Measurements from ENCODE around the gene TEKTIP1.

- TF ChIP-seq, protein P1, sequence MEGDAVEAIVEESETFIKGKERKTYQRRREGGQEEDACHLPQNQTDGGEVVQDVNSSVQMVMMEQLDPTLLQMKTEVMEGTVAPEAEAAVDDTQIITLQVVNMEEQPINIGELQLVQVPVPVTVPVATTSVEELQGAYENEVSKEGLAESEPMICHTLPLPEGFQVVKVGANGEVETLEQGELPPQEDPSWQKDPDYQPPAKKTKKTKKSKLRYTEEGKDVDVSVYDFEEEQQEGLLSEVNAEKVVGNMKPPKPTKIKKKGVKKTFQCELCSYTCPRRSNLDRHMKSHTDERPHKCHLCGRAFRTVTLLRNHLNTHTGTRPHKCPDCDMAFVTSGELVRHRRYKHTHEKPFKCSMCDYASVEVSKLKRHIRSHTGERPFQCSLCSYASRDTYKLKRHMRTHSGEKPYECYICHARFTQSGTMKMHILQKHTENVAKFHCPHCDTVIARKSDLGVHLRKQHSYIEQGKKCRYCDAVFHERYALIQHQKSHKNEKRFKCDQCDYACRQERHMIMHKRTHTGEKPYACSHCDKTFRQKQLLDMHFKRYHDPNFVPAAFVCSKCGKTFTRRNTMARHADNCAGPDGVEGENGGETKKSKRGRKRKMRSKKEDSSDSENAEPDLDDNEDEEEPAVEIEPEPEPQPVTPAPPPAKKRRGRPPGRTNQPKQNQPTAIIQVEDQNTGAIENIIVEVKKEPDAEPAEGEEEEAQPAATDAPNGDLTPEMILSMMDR (IDR thresholded peaks at IDR 0.05; ENCODE audit: insufficient read depth, low read depth, low read length), result no peak
- TF ChIP-seq EZH2 (IDR thresholded peaks at IDR 0.05; ENCODE audit: insufficient read depth, low read length), result no peak
These were observed 51.0 kb downstream of the TEKTIP1 start for GRCh38 chr19:3589949-3590348.
